HG03354 (cell line): Measurements from ENCODE around the gene IRS1.

ENCODE experiments used
- ATAC-seq: cut with Tn5 transposase; IDR thresholded peaks from one replicate; pipeline ENCODE4 v1.9.1; 2021; ENCODE audit warnings: mild to moderate bottlenecking; ENCODE audit not compliant: unreplicated experiment, poor library complexity, severe bottlenecking

The IRS1 gene

GRCh38 chr2:226732478-226733188 lies 67.0 kb downstream of the IRS1 start:
- no peak for ATAC-seq

- no peak for ATAC-seq
These were observed 69.1 kb downstream of the IRS1 start for GRCh38 chr2:226730481-226730880.

- ATAC-seq: no peak
These were observed 70.6 kb downstream of the IRS1 start for GRCh38 chr2:226728996-226729395.

- ATAC-seq: no peak
These were observed 72.4 kb downstream of the IRS1 start for GRCh38 chr2:226727251-226727650.

- ATAC-seq: no peak
These were observed 73.1 kb downstream of the IRS1 start for GRCh38 chr2:226726546-226726945.

- no peak for ATAC-seq
These were observed 74.3 kb downstream of the IRS1 start for GRCh38 chr2:226725126-226725860.

GRCh38 chr2:226721541-226721940 lies 78.1 kb downstream of the IRS1 start:
- no peak for ATAC-seq

DNA sequence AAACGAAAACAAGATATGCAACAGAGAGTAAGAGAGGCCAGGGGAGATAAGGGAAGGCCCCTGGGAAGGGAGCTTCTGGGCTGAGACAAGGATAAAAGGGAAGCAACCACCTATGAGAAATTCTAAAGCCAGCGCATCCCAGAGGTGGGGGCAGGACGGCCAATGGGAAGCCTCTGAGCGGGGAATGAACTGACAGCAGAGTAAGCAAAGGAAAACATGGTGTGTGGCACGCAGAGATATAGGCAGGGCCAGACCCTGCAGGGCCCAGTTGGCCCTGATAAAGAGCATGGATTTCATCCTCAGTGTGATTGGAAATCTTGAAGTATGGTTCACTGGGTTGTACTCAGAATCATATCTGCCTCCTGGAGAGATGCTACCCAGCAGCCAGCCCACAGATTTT lies 78.7 kb downstream of the IRS1 start:
- no peak for ATAC-seq

DNA sequence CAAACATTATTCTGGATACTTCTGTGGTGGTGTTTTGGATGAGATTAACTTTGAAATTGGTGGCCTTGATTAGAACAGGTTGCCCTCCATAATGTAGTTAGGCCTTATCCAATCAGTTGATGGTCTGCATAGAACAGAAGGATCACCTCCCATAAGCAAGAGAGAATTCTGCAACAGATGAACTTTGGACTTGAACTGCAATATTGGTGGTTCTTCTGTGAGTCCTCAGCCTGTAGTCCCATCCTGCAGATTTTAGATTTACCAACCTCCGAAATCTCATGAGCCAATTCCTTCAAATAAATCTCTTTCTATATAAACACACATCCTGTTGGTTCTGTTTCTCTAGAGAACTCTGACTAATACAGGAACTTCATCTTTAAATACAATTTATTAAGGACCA lies 81.9 kb downstream of the IRS1 start:
- no peak for ATAC-seq

DNA sequence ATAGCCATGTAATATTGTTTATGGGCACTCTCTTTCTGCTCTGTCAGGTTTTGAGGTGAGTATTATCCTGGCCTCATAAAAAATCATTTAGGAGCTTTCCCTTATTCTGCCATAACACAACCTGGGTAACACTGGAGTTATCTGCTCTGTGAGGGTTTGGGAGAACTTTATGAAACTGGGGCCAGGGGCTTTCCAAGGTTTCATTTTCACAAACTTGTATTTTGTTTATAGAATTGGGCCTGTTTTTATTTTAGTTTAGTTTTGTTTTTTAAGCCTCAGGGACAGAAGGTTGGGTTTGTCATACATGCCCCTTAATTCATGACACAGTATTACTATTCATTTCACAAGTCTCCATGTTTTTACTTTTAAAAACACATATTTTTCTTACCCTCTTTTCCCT lies 83.5 kb downstream of the IRS1 start:
- ATAC-seq: peak; percentile 77

DNA sequence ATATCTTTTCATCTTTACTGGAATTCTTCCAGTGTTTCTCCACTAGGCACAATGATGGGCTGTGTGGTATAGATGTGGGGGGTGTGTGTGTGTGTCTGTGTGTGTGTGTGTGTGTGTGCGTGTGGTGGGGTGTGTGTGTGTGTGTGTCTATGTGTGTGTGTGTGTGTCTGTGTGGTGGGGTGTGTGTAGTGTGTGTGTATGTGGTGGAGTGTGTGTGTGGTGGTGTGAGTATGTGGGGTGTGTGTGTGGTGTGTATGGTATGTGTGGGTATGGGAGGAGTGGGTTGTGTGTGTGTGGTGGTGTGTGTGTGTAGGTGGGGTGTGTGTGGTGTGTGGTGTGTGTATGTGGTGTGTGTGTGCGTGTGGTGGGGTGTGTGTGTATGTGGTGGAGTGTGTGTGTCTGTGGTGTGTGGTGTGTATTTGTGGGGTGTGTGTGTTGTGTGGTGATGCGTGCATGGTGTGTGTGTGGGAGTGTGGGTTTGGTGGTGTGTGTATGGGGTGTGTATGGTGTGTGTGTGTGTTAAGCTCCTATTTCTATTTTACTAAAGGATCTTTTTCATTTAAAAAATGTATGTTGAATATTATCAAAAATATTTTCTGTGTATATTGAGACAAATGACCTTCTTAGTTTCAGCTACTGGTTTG lies 84.2 kb downstream of the IRS1 start:
- peak; percentile 6 for ATAC-seq

DNA sequence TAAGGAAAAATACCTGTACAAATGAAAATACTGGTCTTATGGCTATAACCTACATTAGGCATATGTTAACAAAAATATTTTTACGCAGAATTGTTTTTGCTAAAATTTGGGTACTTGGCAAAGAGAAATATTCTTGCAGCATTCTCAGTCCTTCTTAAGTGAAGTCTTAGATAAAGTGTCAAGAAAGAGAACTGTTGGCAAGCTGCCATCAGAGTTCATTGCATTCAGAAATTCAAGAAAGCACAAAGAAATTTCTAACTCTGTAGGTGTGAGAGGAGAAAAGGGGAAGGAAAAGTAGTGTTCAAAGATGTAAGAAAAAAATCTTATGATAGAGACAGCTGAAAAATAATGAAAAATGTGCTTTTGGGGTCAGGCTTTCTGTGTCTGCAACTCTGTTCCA lies 86.7 kb downstream of the IRS1 start:
- ATAC-seq: no peak

DNA sequence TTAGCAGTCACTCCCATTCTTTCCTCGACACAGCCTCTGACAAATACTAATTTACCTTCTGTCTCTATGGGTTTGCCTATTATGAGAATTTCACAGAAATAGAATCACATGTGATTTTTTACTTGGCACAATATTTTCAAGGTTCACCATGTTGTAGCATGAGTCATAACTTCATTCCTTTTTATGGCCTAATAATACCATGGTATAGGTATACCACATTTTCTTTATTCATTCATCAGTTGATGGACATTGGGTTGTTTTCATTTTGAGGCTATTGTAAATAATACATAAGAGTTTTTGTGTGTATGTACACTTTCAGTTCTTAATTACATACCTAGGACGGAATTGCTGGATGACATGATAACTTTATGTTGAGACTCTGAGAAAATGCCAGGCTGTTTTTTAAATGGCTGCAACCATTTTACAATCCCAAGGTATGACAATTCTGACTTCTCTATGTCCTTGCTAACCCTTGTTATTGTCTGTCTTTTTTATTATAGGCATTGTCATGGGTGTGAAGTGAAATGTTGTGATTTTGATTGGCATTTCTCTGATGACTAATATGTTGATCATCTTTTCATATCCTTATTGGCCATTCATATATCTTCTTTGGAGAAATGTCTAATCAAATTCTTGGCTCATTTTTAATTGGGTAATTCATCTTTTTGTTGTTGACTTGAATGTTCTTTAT lies 87.9 kb downstream of the IRS1 start:
- no peak for ATAC-seq

DNA sequence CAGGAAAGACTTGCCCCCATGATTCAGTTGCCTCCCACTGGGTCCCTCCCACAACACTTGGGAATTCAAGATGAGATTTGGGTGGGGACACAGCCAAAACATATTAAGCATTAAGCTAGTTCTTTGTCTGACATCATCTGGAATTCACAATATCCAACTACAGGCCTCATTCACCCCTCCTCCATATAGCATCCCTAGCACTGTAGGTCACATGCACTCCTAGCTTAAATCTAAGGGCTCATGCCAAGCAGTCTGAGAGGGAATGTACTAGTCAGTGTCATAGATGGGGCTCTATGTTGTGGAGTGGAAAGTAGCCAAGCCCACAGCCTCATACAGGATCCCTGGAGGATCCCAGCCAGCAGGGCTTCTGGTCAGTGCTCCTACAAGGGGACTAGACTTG lies 92.1 kb downstream of the IRS1 start:
- ATAC-seq: no peak

- no peak for ATAC-seq
These were observed 93.7 kb downstream of the IRS1 start for GRCh38 chr2:226705965-226706364.

DNA sequence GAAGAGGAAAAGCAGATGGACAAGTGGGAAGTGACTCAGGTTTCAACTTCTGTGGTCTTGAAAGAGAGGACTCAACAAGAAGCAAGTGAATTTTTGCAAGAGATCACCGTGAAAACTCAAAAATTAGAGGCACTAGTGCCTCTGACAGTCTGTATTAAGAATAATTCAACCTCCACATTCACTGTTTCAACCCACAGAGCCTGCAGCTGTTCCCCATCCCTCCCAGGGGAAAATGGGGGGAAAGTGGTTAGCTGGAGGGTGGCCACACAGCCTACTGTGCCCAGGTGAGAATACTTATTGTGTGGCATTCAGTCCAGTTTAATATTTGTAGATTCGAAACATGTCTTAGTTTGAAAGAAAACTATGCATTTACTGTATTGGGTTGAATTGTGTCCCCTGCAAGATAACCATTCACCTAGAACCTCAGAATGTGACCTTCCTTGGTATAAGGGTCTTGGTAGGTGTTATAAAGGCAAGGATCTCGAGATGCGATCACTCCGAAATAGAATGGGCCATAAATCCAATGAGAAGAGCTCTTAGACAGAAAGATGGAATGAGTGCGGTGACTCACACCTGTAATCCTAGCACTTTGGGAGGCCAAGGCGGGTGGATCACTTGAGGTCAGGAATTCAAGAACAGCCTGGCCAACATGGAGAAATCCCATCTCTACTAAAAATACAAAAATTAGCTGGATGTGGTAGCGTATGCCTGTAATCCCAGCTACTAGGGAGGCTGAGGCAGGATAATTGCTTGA lies 94.3 kb downstream of the IRS1 start:
- no peak for ATAC-seq

DNA sequence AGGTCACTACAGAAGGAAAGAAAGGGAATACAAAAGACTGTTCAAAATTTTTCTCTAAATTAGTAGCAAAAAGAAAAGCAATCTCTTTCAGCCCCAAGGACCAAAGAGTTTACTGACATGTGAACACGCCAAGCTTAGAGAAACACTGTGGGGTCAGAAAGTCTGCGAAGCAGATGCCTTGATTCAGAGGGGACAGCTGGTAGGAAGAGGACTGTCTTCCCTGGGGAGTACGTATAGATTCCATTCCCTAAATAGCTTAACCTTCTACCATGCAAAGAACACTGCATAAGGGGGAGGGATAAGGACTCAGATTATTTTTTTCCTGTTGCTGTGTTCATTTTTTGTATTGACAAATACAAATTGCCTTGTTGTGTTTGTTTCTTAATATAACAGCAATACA lies 96.1 kb downstream of the IRS1 start:
- ATAC-seq: no peak

- no peak for ATAC-seq
These were observed 97.2 kb downstream of the IRS1 start for GRCh38 chr2:226702376-226702775.

DNA sequence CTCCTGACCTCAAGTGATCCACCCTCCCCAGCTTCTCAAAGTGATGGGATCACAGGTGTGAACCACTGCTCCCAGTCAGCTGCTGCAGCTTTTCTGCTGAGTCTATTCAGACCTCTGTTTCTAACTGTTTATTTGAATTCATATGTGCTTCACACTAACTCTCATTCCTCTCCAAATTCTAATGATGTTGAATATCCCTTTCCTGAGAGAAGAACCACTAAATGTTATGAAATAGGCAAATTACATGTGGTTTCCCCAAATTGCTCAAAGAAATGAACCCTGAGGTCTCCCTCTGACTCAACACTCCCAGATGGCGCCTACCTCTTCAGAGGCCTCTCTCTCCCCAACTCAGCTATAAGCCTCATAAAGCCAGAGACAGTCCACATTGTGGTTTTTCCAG lies 98.6 kb downstream of the IRS1 start:
- peak; percentile 60 for ATAC-seq

GRCh38 chr2:226699321-226699720 lies 100.3 kb downstream of the IRS1 start:
- ATAC-seq: no peak
